HepG2 (cell line): ENCODE results near the gene NUCB1. TPM values are rescaled to one million over a fixed set of nuclear protein-coding genes. Genes with fewer than 3 reads are reported as not detected.

ENCODE experiments used
- CC2D1A ChIP-seq: sonication (generic); formaldehyde crosslinking; IDR thresholded peaks from 2 replicates; pipeline ENCODE4 v1.8.1; 2023; ENCODE audit warnings: mild to moderate bottlenecking, missing genetic modification reagents
- FOXP4 ChIP-seq: sonication (generic); formaldehyde crosslinking; IDR thresholded peaks from 2 replicates; pipeline ENCODE4 v1.4.0; 2020; ENCODE audit warnings: missing genetic modification reagents
- PAXIP1 ChIP-seq: sonication (generic); formaldehyde crosslinking; conservative IDR thresholded peaks from 2 replicates; pipeline ENCODE4 v1.4.0; 2020; ENCODE audit warnings: mild to moderate bottlenecking, missing genetic modification reagents, moderate library complexity
- PLSCR1 ChIP-seq: sonication (generic); formaldehyde crosslinking; IDR thresholded peaks from 2 replicates; pipeline ENCODE4 v1.5.0; 2020; ENCODE audit warnings: missing genetic modification reagents, mild to moderate bottlenecking, borderline replicate concordance
- ZBTB25 ChIP-seq: IDR thresholded peaks from 2 replicates; pipeline ENCODE4 v1.6.1; 2018; ENCODE audit warnings: missing genetic modification reagents
- ZNF282 ChIP-seq: fragments of 450-650 bp; IDR thresholded peaks from 2 replicates; pipeline ENCODE4 v1.6.1; 2018; ENCODE audit not compliant: partially characterized antibody
- ZNF607 ChIP-seq: sonication (generic); formaldehyde crosslinking; IDR thresholded peaks from 2 replicates; pipeline ENCODE4 v1.5.1; 2020; ENCODE audit warnings: missing genetic modification reagents, mild to moderate bottlenecking, borderline replicate concordance
- ZNF788 ChIP-seq: sonication (generic); formaldehyde crosslinking; IDR thresholded peaks from 2 replicates; pipeline ENCODE4 v1.5.0; 2020; ENCODE audit warnings: mild to moderate bottlenecking, missing genetic modification reagents, borderline replicate concordance
- ZNF891 ChIP-seq: sonication (generic); formaldehyde crosslinking; IDR thresholded peaks from 2 replicates; pipeline ENCODE4 v1.5.0; 2020; ENCODE audit warnings: mild to moderate bottlenecking, missing genetic modification reagents
- polyA plus RNA-seq, 8 experiments: library from polyadenylated mRNA; depleted of rRNA in 3 of 8; stranded (reverse) in 7 of 8; unstranded in 1 of 8; fragments of >200 nt; fragmentation: Illumina TruSeq in 4 of 8; extraction: Trizol in 4 of 8; gene quantifications; 2 replicates each; pipeline versions ENCODE4 v1.2.1 to v1.2.3, GENCODE V29; 2011 to 2016; ENCODE audit warnings: low read depth in 4 of 8, missing spikeins in 1 of 8, mixed read lengths in 1 of 8; ENCODE audit not compliant: insufficient read depth in 1 of 8
- total RNA-seq, 5 experiments: library from RNA; depleted of rRNA; stranded (reverse); fragments of >200 nt; fragmentation: Illumina TruSeq; extraction: Trizol; gene quantifications; 2 replicates each; pipeline ENCODE4 v1.2.3, GENCODE V29; 2016; ENCODE audit warnings: low read depth in 1 of 5

Gene NUCB1
- total and polyA plus RNA-seq, 2 of the 13 experiments (the other 11 are each of a cell fraction or from before 2014, with no cell fraction given): 82.3 to 106 TPM

GRCh38 chr19:48907671-48908070 lies 7.6 kb downstream of the NUCB1 start (continued):
- TF ChIP-seq FOXP4 (CRISPR knock-in tag) (no peak), ZBTB25 (CRISPR knock-in tag) (peak; percentile 62; the same call in 1 of the 2 replicates), PAXIP1 (peak; percentile 89), CC2D1A (CRISPR knock-in tag) (no peak), ZNF282 (no peak), ZNF788 (peak; percentile 76; the same call in 1 of the 2 replicates), ZNF607 (CRISPR knock-in tag) (no peak; the same call in 1 of the 2 replicates), PLSCR1 (CRISPR knock-in tag) (no peak), ZNF891 (CRISPR knock-in tag) (no peak)
